ENCODE results near the gene SOCS6. TPM values are rescaled to one million over a fixed set of nuclear protein-coding genes. Genes with fewer than 3 reads are reported as not detected.

SOCS6 gene
- total RNA-seq (10 to 100 TPM; 18.4 to 21.4 TPM), polyA plus RNA-seq (1 to 10 TPM; 5.9 to 6.5 TPM)
- long read RNA-seq, donor 1, full-length matches to known transcripts: 8 of 8 reads
- long read RNA-seq, donor 1, partial matches to known transcripts: 0 of 8 reads
- long read RNA-seq, donor 1, other reads (novel, unspliced or antisense): 0 of 8 reads
- long read RNA-seq, donor 2, full-length matches to known transcripts: 2 of 2 reads
- long read RNA-seq, donor 2, partial matches to known transcripts: 0 of 2 reads
- long read RNA-seq, donor 2, other reads (novel, unspliced or antisense): 0 of 2 reads
- long read RNA-seq, donor 3, full-length matches to known transcripts: 3 of 3 reads
- long read RNA-seq, donor 3, partial matches to known transcripts: 0 of 3 reads
- long read RNA-seq, donor 3, other reads (novel, unspliced or antisense): 0 of 3 reads
- long read RNA-seq, donor 4, full-length matches to known transcripts: 1 of 1 reads
- long read RNA-seq, donor 4, partial matches to known transcripts: 0 of 1 reads
- long read RNA-seq, donor 4, other reads (novel, unspliced or antisense): 0 of 1 reads
- long read RNA-seq, donor 5, full-length matches to known transcripts: 5 of 5 reads
- long read RNA-seq, donor 5, partial matches to known transcripts: 0 of 5 reads
- long read RNA-seq, donor 5, other reads (novel, unspliced or antisense): 0 of 5 reads

DNA sequence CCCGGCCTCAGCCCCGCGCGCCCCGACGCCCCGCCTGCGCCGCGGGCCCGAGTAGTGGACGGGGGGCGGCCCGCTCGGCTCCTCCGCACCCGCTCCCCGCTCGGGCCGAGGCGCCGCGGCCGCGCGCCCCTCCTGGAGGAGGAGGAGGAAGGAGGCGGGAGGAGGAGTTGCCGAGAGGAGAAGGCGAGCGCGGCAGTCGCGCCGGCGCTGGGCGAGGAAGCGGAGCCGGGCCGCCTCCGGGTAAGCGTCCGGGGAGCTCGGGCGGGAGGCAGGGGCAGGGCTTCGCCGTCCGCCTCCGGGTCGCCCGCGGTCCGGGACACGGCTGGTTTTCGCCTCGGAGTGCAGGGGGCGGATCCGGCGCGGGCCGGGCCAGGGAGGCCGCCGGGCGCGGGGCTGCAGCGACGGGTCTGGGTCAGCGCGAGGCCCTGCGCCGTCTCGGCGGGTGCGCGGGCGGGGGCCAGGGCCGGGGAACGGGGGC is at the start of gene SOCS6:
TSS of gene SOCS6 (plus strand) at position 195 of the 478 bp plus-strand sequence. CDS start 35,624 bp downstream, outside the sequence.
- ATAC-seq (ENCODE audit: insufficient read depth, low FRiP score): peak; percentile 75
- 1% methylated on average over 36 to 77 of the region's 77 CpGs for WGBS, 2 donors
- TF ChIP-seq, protein P1, sequence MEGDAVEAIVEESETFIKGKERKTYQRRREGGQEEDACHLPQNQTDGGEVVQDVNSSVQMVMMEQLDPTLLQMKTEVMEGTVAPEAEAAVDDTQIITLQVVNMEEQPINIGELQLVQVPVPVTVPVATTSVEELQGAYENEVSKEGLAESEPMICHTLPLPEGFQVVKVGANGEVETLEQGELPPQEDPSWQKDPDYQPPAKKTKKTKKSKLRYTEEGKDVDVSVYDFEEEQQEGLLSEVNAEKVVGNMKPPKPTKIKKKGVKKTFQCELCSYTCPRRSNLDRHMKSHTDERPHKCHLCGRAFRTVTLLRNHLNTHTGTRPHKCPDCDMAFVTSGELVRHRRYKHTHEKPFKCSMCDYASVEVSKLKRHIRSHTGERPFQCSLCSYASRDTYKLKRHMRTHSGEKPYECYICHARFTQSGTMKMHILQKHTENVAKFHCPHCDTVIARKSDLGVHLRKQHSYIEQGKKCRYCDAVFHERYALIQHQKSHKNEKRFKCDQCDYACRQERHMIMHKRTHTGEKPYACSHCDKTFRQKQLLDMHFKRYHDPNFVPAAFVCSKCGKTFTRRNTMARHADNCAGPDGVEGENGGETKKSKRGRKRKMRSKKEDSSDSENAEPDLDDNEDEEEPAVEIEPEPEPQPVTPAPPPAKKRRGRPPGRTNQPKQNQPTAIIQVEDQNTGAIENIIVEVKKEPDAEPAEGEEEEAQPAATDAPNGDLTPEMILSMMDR (IDR thresholded peaks at IDR 0.05; ENCODE audit: control extremely low read depth, extremely low read depth): no peak
- Histone ChIP-seq H3K9me3 (ENCODE audit: control insufficient read depth in 4 of 4, insufficient read depth in 3 of 4, low read length in 3 of 4) (no peaks in the 10 kb centered on the region), H3K4me3 (peak within 1 kb of the TSS; percentile 67), H3K36me3 (ENCODE audit: control insufficient read depth in 4 of 4, insufficient read depth in 4 of 4, low read length in 4 of 4) (no peaks in the 10 kb centered on the region), H3K27me3 (ENCODE audit: control insufficient read depth in 3 of 3, insufficient read depth in 3 of 3, low read length in 2 of 3) (no peaks in the 10 kb centered on the region), H3K27ac (ENCODE audit: low read depth in 1 of 2, low read length in 1 of 2) (peak within 1 kb of the TSS; percentile 91 to 92), H3K9ac (ENCODE audit: insufficient read depth in 1 of 2, low read length in 2 of 2) (peak within 1 kb of the TSS; percentile 75 to 90), H3K4me1 (ENCODE audit: control insufficient read depth in 5 of 5, insufficient read depth in 5 of 5, low read length in 5 of 5) (peaks cover 4 to 29% (median 13%) of the 10 kb centered on the region in 5 donors)
- peak; percentile 74 to 83 (median 79) for DNase-seq

GRCh38 chr18:70243131-70243929 is 45.5 kb upstream of the SOCS6 start:
- Histone ChIP-seq H3K27me3 (ENCODE audit: control insufficient read depth in 3 of 3, insufficient read depth in 3 of 3, low read length in 2 of 3) (no peaks in the 10 kb centered on the region), H3K4me3 (no peak overlapping the region), H3K9me3 (ENCODE audit: control insufficient read depth in 4 of 4, insufficient read depth in 3 of 4, low read length in 3 of 4) (no peaks in the 10 kb centered on the region), H3K9ac (ENCODE audit: insufficient read depth in 1 of 2, low read length in 2 of 2) (no peak overlapping the region), H3K27ac (ENCODE audit: low read depth in 1 of 2, low read length in 1 of 2) (peak overlapping the region in 1 of 2 donors; percentile 9), H3K4me1 (ENCODE audit: control insufficient read depth in 5 of 5, insufficient read depth in 5 of 5, low read length in 5 of 5) (peaks cover 0 to 4% (median 0%) of the 10 kb centered on the region in 5 donors), H3K36me3 (ENCODE audit: control insufficient read depth in 4 of 4, insufficient read depth in 4 of 4, low read length in 4 of 4) (no peaks in the 10 kb centered on the region)
- WGBS, 2 donors: 68 to 75% methylated on average over 13 of the region's 13 CpGs
- TF ChIP-seq, protein P1 (IDR thresholded peaks at IDR 0.05; ENCODE audit: control extremely low read depth, extremely low read depth): no peak
- no peak for ATAC-seq (ENCODE audit: insufficient read depth, low FRiP score)
- DNase-seq: no peak

- Histone ChIP-seq H3K9ac (ENCODE audit: insufficient read depth in 1 of 2, low read length in 2 of 2) (no peak overlapping the region), H3K36me3 (ENCODE audit: control insufficient read depth in 4 of 4, insufficient read depth in 4 of 4, low read length in 4 of 4) (no peaks in the 10 kb centered on the region), H3K9me3 (ENCODE audit: control insufficient read depth in 4 of 4, insufficient read depth in 3 of 4, low read length in 3 of 4) (no peaks in the 10 kb centered on the region), H3K4me1 (ENCODE audit: control insufficient read depth in 5 of 5, insufficient read depth in 5 of 5, low read length in 5 of 5) (peaks cover 0 to 4% (median 0%) of the 10 kb centered on the region in 5 donors), H3K4me3 (no peak overlapping the region), H3K27ac (ENCODE audit: low read depth in 1 of 2, low read length in 1 of 2) (peak overlapping the region in 1 of 2 donors; percentile 66), H3K27me3 (ENCODE audit: control insufficient read depth in 3 of 3, insufficient read depth in 3 of 3, low read length in 2 of 3) (no peaks in the 10 kb centered on the region)
- DNase-seq (peak in 2 of 3 donors; percentile 10 to 20), ATAC-seq (ENCODE audit: insufficient read depth, low FRiP score) (no peak)
- TF ChIP-seq, protein P1 (IDR thresholded peaks at IDR 0.05; ENCODE audit: control extremely low read depth, extremely low read depth): no peak
- WGBS, 2 donors: 20 to 33% methylated on average over 4 of the region's 4 CpGs
Observed at GRCh38 chr18:70246061-70246466, 42.8 kb upstream of the SOCS6 start.
